Activated CD4-positive, alpha-beta T cell treated with anti-CD3 and anti-CD28 coated beads for 48 hours (primary cell): Measurements from ENCODE around the gene RPS14.

Source experiments
- DNase-seq: peaks from one replicate; pipeline ENCODE4 v3.0.0-alpha.2; 2020

Gene RPS14

GRCh38 chr5:150449517-150450339 lies at the start of gene RPS14:
TSS of gene RPS14 (minus strand) at chr5:150449739. CDS start at chr5:150447733, 2,006 bp downstream.
- peak; percentile 97 for DNase-seq

- no peak for DNase-seq
Observed at GRCh38 chr5:150498971-150499370, 49.4 kb upstream of the RPS14 start.

- no peak for DNase-seq
Observed at GRCh38 chr5:150498501-150498900, 49.0 kb upstream of the RPS14 start.

GRCh38 chr5:150497989-150498317 lies 48.4 kb upstream of the RPS14 start:
- no peak for DNase-seq

- DNase-seq: no peak
Observed at GRCh38 chr5:150497274-150497988, 47.9 kb upstream of the RPS14 start.

GRCh38 chr5:150496534-150496933 lies 47.0 kb upstream of the RPS14 start:
- DNase-seq: no peak

DNA sequence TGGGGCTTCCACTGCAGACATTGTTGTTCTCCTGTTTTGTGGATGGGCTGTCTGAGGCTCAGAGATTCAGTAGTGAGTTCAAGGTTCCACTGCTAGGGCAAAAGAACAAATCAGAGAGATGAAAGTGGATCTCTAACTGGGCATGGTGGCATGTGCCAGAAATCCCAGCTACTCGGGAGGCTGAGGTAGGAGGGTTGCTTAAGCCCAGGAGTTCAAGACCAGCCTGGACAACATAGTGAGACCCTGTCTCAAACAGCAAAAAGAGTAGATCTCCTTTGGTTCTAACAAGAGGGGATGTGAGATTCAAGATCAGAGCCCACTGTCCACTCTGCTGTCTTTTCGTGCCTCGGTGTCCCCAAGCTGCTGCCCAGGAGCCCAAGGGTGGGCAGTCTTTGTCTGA lies 46.6 kb upstream of the RPS14 start:
- DNase-seq: no peak

- no peak for DNase-seq
Observed at GRCh38 chr5:150492621-150493020, 43.1 kb upstream of the RPS14 start.

GRCh38 chr5:150491876-150492275 lies 42.3 kb upstream of the RPS14 start:
- DNase-seq: no peak

- no peak for DNase-seq
Observed at GRCh38 chr5:150490754-150491153, 41.2 kb upstream of the RPS14 start.

- DNase-seq: no peak
Observed at GRCh38 chr5:150490296-150490669, 40.7 kb upstream of the RPS14 start.

GRCh38 chr5:150489360-150490295 lies 40.1 kb upstream of the RPS14 start:
- DNase-seq: no peak

DNA sequence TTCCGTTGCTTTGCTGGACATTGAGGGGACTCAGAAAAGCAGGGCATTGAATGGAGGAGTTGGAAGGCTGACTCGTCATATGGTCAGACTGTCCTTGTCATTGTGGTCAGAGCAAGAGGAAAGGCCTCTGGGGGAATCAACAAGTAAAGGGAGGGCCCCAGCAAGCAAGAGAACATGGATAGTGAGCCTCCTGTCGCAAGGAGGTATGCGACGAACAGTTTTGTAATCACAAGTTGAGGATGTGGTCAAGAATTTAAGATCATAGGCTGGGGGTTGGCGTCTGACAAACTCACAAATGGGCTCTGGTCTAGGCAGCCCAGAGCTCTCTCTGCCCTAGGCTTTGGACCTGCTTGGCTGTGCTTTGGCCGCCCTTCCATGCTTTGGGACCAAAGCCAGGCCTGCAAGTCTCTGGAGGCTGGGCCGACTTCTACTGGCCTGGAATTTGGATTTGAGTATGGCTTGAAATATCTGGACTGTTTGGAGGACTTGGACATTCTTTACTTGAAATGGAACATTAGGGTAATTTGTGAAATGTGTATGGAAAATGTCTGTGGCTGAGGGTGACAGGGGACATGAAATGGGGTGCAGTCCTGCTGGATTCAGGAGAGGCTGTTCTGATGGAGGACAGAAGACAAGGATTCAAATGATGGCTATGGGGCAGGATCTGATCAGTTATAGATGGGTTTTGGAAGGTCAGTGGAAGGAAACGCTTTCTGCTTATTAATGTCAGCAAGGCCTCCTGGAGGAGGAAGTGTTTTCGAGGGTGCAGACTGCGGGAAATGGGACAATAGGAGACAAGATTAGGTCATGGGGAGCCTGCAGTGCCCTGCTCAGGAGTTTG lies 39.2 kb upstream of the RPS14 start:
- DNase-seq: no peak

- DNase-seq: no peak
Observed at GRCh38 chr5:150487199-150488061, 37.9 kb upstream of the RPS14 start.

GRCh38 chr5:150486402-150487198 lies 37.1 kb upstream of the RPS14 start:
- peak; percentile 44 for DNase-seq

DNA sequence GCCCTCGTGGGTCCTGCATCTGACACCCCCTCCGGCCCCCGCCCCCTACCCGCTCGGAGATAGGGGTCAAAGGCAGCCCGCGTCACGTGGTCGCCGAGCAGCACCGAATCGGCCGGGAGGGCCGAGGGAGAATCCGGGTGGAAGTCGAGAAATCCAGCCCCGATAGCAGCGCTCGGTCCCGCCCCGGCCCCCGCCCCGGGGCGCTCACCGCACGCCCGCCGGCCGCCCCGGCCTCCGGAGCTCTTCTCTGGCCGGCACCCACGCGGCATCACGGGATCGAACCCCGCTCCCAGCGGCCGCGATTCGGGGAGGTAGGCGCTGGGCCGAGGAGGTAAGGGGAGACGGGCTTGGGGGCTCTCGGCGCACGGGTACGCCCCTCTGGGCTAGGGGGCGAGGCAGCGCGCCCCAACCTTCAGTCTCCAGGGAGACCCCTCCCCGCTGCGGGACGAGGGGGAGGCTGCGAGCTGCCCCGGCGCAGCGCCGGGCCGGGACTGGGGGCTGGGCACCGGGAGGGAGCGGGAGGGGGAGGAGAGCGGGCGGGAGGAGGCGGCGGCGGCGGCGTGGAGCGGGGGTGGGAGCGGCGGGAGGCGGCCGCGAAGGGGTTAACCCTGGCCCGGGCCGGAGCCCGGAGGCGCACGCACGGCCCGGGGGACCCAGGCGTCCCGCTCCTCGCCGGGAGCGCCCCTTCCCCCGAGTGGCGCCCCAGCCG lies 36.3 kb upstream of the RPS14 start:
- DNase-seq: peak; percentile 46

DNA sequence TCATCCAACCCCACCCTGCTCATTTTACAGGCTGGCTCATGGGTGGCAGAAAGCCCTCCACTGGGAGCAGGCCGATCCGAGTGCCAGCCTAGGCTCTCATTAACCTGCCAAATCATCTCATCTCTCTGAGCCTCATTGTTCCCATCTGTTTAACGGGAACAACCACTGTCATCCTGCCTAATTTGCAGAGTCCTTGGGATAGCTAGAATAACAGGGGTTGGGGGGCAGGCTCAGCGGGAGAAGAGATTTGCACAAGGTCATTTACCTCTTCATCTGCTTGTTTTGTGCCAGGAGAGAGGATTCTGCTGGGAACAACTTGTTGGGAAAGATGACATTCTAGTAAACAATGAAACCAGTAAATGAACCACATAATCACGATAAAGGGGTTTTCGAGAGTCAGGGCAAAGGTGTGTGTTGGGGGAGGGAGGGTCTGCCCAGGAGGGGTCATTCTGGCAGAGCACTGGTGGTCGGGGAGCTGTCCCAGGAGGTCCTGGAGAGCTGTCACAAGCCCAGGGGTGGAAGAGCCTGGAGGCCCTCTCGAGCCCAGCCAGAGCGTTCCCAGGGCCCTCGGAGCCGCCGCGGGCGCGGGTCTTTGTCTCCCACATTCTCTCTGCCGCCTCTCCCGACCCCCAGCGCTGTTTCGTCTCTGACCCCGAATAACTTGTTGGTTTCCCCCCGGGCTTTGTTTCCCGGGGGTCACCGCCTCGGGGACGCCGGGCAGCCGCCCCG lies 35.6 kb upstream of the RPS14 start:
- no peak for DNase-seq

- DNase-seq: no peak
Observed at GRCh38 chr5:150481972-150482406, 32.5 kb upstream of the RPS14 start.

GRCh38 chr5:150481708-150481965 lies 32.1 kb upstream of the RPS14 start:
- no peak for DNase-seq
